Measurements from ENCODE around the gene SMC6. TPM values are rescaled to one million over a fixed set of nuclear protein-coding genes. Genes with fewer than 3 reads are reported as not detected.

SMC6 gene
- total and polyA plus RNA-seq, 2 experiments from 2014 or later = 53.4 to 59.8 TPM

DNA sequence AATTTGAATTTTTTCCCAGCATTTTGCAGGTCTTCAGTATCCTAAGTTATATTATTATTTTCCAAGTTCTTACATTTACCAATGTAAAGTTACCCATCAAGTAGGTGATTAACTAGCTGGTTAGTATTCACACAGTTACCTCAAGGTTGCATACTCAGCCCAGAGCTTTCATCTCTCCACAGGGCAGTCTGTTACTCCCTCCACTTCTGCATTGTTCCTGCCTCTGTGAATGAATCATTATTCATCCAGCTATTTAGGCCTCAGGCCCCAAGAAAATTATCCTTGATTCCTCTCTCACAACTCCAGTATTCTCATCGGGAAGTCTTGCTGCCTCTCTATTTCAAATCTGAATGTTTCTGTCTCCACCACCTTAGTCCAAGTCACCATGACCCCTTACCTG is 92.2 kb downstream of the SMC6 start:
- Histone ChIP-seq H3K4me3 (no peak overlapping the region), H2AFZ (no peak overlapping the region), H3K9me2 (ENCODE audit: insufficient read depth) (no peaks in the 10 kb centered on the region), H3K4me1 (ENCODE audit: insufficient read depth) (no peaks in the 10 kb centered on the region), H4K20me1 (replicated peaks; ENCODE audit: insufficient read depth) (no peaks in the 10 kb centered on the region), H3F3A (replicated peaks; ENCODE audit: low read depth) (peaks cover 4% of the 10 kb centered on the region; the same call in 1 of the 2 replicates), H3K79me2 (replicated peaks; ENCODE audit: insufficient read depth) (no peaks in the 10 kb centered on the region), H3K36me3 (ENCODE audit: insufficient read depth) (peaks cover 31% of the 10 kb centered on the region), H3K27ac (ENCODE audit: low read depth) (no peak overlapping the region), H3K27me3 (ENCODE audit: insufficient read depth) (no peaks in the 10 kb centered on the region), H3K4me2 (no peak overlapping the region)
- no peak for ATAC-seq
- no peaks in the 10 kb centered on the region for H3K9me3 Mint-ChIP-seq
- peak overlapping the region; percentile 16 for H3K27ac Mint-ChIP-seq
- no peak overlapping the region; the same call in 2 of the 3 replicates for H3K4me3 Mint-ChIP-seq
- TF ChIP-seq ZNF331 (CRISPR knock-in tag; IDR thresholded peaks at IDR 0.05; ENCODE audit: low read depth) (no peak), JUNB (IDR thresholded peaks at IDR 0.05; ENCODE audit: unreplicated experiment) (no peak), NANOG (IDR thresholded peaks at IDR 0.05; ENCODE audit: borderline replicate concordance) (no peak), POLR2AphosphoS5 (IDR thresholded peaks at IDR 0.05; ENCODE audit: low read depth) (no peak), ZNF114 (CRISPR knock-in tag; IDR thresholded peaks at IDR 0.05) (no peak), EZH2phosphoT487 (IDR thresholded peaks at IDR 0.05; ENCODE audit: unreplicated experiment) (no peak)
- TF ChIP-seq, protein P1, sequence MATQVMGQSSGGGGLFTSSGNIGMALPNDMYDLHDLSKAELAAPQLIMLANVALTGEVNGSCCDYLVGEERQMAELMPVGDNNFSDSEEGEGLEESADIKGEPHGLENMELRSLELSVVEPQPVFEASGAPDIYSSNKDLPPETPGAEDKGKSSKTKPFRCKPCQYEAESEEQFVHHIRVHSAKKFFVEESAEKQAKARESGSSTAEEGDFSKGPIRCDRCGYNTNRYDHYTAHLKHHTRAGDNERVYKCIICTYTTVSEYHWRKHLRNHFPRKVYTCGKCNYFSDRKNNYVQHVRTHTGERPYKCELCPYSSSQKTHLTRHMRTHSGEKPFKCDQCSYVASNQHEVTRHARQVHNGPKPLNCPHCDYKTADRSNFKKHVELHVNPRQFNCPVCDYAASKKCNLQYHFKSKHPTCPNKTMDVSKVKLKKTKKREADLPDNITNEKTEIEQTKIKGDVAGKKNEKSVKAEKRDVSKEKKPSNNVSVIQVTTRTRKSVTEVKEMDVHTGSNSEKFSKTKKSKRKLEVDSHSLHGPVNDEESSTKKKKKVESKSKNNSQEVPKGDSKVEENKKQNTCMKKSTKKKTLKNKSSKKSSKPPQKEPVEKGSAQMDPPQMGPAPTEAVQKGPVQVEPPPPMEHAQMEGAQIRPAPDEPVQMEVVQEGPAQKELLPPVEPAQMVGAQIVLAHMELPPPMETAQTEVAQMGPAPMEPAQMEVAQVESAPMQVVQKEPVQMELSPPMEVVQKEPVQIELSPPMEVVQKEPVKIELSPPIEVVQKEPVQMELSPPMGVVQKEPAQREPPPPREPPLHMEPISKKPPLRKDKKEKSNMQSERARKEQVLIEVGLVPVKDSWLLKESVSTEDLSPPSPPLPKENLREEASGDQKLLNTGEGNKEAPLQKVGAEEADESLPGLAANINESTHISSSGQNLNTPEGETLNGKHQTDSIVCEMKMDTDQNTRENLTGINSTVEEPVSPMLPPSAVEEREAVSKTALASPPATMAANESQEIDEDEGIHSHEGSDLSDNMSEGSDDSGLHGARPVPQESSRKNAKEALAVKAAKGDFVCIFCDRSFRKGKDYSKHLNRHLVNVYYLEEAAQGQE (IDR thresholded peaks at IDR 0.05; ENCODE audit: unreplicated experiment) = no peak
- TF ChIP-seq, protein P2, sequence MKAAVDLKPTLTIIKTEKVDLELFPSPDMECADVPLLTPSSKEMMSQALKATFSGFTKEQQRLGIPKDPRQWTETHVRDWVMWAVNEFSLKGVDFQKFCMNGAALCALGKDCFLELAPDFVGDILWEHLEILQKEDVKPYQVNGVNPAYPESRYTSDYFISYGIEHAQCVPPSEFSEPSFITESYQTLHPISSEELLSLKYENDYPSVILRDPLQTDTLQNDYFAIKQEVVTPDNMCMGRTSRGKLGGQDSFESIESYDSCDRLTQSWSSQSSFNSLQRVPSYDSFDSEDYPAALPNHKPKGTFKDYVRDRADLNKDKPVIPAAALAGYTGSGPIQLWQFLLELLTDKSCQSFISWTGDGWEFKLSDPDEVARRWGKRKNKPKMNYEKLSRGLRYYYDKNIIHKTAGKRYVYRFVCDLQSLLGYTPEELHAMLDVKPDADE (IDR thresholded peaks at IDR 0.05) = no peak
- peaks cover 30% of the 10 kb centered on the region for H3K36me3 Mint-ChIP-seq (ENCODE audit: low read depth)
- H3K4me1 Mint-ChIP-seq = 0 out of 3 replicates have a peak, but pooled peaks cover 4% of the 10 kb centered on the region
- no peak for DNase-seq (ENCODE audit: low spot score)
- H3K27me3 Mint-ChIP-seq (ENCODE audit: insufficient read depth, low read depth, poor library complexity) = no peaks in the 10 kb centered on the region

DNA sequence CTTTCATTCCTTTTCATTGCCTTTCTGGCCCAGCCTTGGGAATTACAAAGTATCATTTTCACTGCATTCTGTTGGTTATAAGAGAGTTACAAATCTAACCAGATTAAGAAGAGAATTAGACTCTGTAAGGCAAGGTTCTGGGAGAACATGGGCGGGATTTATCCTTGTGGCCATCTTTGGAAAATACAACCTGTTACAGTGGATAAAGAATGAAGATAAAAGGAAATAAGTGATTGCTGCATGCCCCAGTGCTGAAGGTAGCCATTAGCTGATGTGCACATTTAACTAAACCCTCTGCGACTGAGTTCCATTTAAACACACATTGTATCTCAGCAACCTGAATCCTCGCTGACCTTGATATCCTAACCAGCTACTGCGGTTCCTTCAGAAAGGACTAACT is 93.4 kb downstream of the SMC6 start:
- Histone ChIP-seq H3K4me3 (no peak overlapping the region), H3F3A (replicated peaks; ENCODE audit: low read depth) (peaks cover 4% of the 10 kb centered on the region; the same call in 1 of the 2 replicates), H3K36me3 (ENCODE audit: insufficient read depth) (peaks cover 28% of the 10 kb centered on the region), H3K27ac (ENCODE audit: low read depth) (no peak overlapping the region), H4K20me1 (replicated peaks; ENCODE audit: insufficient read depth) (no peaks in the 10 kb centered on the region), H2AFZ (no peak overlapping the region), H3K79me2 (replicated peaks; ENCODE audit: insufficient read depth) (no peaks in the 10 kb centered on the region), H3K4me1 (ENCODE audit: insufficient read depth) (no peaks in the 10 kb centered on the region), H3K9me2 (ENCODE audit: insufficient read depth) (no peaks in the 10 kb centered on the region), H3K4me2 (no peak overlapping the region), H3K27me3 (ENCODE audit: insufficient read depth) (no peaks in the 10 kb centered on the region)
- H3K9me3 Mint-ChIP-seq = no peaks in the 10 kb centered on the region
- H3K36me3 Mint-ChIP-seq (ENCODE audit: low read depth) = peaks cover 27% of the 10 kb centered on the region
- TF ChIP-seq, protein P3, sequence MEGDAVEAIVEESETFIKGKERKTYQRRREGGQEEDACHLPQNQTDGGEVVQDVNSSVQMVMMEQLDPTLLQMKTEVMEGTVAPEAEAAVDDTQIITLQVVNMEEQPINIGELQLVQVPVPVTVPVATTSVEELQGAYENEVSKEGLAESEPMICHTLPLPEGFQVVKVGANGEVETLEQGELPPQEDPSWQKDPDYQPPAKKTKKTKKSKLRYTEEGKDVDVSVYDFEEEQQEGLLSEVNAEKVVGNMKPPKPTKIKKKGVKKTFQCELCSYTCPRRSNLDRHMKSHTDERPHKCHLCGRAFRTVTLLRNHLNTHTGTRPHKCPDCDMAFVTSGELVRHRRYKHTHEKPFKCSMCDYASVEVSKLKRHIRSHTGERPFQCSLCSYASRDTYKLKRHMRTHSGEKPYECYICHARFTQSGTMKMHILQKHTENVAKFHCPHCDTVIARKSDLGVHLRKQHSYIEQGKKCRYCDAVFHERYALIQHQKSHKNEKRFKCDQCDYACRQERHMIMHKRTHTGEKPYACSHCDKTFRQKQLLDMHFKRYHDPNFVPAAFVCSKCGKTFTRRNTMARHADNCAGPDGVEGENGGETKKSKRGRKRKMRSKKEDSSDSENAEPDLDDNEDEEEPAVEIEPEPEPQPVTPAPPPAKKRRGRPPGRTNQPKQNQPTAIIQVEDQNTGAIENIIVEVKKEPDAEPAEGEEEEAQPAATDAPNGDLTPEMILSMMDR (conservative IDR thresholded peaks at IDR 0.05; ENCODE audit: low read depth in 2 of 2) = 0 out of 4 replicates have a peak, but pooled peaks of 1 of the 2 experiments have one; percentile 18
- TF ChIP-seq NANOG (IDR thresholded peaks at IDR 0.05; ENCODE audit: borderline replicate concordance) = no peak
- H3K4me1 Mint-ChIP-seq = 0 out of 3 replicates have a peak, but pooled peaks cover 4% of the 10 kb centered on the region
- DNase-seq (ENCODE audit: low spot score) (peak; percentile 22), ATAC-seq (peak; percentile 48)
- H3K4me3 Mint-ChIP-seq = no peak overlapping the region
- H3K27ac Mint-ChIP-seq = no peak overlapping the region
- no peaks in the 10 kb centered on the region for H3K27me3 Mint-ChIP-seq (ENCODE audit: insufficient read depth, low read depth, poor library complexity)
